Panc1 (cell line): Measurements from ENCODE around the gene ZYX.

Experiments used
- POLR2AphosphoS5 ChIP-seq: IDR thresholded peaks from 2 replicates; pipeline ENCODE4 v1.6.1; 2012; ENCODE audit warnings: mild to moderate bottlenecking, low read depth, low read length, moderate library complexity
- TCF7L2 ChIP-seq: IDR thresholded peaks from 2 replicates; pipeline ENCODE4 v1.6.1; 2011; ENCODE audit warnings: mild to moderate bottlenecking, low read depth, low read length, inconsistent platforms
- TF ChIP-seq, protein P1 (sequence below): fragments of 450-650 bp; IDR thresholded peaks from 2 replicates; pipeline ENCODE4 v1.5.1; 2017; ENCODE audit warnings: mild to moderate bottlenecking
- TF ChIP-seq, protein P2 (sequence below), 2 experiments: IDR thresholded peaks; 2 replicates each; pipeline ENCODE4 v1.6.1; 2011 to 2012; ENCODE audit warnings: low read depth in 2 of 2, control low read depth in 1 of 2, low read length in 1 of 2, mild to moderate bottlenecking in 1 of 2, moderate library complexity in 1 of 2; ENCODE audit not compliant: insufficient read depth in 1 of 2

DNA sequence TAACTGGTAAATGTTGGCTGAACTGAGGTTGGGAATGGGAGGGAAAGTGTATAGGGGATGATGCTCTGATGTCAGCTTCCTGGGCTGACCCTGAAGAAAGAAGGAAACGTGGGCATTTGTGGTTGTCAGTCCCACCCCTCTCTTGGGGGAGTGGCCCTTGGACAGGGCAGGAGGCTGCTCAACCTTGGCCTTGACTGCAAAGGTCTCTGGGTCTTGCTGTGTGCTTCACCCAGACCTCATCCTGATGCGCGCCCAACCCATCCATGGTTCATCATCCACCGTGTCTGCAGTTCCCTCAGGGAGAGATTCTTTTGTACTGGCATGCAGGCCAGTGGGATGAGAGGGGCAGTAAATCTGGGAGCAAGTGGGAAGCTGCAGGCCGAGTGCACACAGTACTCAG is 4.7 kb upstream of the ZYX start:
- TF ChIP-seq, protein P1, sequence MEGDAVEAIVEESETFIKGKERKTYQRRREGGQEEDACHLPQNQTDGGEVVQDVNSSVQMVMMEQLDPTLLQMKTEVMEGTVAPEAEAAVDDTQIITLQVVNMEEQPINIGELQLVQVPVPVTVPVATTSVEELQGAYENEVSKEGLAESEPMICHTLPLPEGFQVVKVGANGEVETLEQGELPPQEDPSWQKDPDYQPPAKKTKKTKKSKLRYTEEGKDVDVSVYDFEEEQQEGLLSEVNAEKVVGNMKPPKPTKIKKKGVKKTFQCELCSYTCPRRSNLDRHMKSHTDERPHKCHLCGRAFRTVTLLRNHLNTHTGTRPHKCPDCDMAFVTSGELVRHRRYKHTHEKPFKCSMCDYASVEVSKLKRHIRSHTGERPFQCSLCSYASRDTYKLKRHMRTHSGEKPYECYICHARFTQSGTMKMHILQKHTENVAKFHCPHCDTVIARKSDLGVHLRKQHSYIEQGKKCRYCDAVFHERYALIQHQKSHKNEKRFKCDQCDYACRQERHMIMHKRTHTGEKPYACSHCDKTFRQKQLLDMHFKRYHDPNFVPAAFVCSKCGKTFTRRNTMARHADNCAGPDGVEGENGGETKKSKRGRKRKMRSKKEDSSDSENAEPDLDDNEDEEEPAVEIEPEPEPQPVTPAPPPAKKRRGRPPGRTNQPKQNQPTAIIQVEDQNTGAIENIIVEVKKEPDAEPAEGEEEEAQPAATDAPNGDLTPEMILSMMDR, result no peak
- TF ChIP-seq POLR2AphosphoS5, result no peak
- TF ChIP-seq TCF7L2, result no peak
- TF ChIP-seq, protein P2, sequence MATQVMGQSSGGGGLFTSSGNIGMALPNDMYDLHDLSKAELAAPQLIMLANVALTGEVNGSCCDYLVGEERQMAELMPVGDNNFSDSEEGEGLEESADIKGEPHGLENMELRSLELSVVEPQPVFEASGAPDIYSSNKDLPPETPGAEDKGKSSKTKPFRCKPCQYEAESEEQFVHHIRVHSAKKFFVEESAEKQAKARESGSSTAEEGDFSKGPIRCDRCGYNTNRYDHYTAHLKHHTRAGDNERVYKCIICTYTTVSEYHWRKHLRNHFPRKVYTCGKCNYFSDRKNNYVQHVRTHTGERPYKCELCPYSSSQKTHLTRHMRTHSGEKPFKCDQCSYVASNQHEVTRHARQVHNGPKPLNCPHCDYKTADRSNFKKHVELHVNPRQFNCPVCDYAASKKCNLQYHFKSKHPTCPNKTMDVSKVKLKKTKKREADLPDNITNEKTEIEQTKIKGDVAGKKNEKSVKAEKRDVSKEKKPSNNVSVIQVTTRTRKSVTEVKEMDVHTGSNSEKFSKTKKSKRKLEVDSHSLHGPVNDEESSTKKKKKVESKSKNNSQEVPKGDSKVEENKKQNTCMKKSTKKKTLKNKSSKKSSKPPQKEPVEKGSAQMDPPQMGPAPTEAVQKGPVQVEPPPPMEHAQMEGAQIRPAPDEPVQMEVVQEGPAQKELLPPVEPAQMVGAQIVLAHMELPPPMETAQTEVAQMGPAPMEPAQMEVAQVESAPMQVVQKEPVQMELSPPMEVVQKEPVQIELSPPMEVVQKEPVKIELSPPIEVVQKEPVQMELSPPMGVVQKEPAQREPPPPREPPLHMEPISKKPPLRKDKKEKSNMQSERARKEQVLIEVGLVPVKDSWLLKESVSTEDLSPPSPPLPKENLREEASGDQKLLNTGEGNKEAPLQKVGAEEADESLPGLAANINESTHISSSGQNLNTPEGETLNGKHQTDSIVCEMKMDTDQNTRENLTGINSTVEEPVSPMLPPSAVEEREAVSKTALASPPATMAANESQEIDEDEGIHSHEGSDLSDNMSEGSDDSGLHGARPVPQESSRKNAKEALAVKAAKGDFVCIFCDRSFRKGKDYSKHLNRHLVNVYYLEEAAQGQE (IDR thresholded peaks at IDR 0.05; ENCODE audit: insufficient read depth in 1 of 2, low read depth in 2 of 2, low read length in 1 of 2), result no peak
